ENCODE results near the gene C16orf92. TPM values are rescaled to one million over a fixed set of nuclear protein-coding genes. Genes with fewer than 3 reads are reported as not detected.

The C16orf92 gene
- total RNA-seq, 1 donor from 2014 or later, result not detected

GRCh38 chr16:30002614-30003346 is 20.2 kb upstream of the C16orf92 start:
- no peaks in the 10 kb centered on the region for H3K27me3 ChIP-seq (ENCODE audit: control insufficient read depth, insufficient read depth, low read length)
- H3K4me3 ChIP-seq (ENCODE audit: low read depth, low read length), result no peak overlapping the region
- peaks cover 1% of the 10 kb centered on the region for H3K36me3 ChIP-seq (ENCODE audit: control insufficient read depth, insufficient read depth, low read length)
- DNase-seq (ENCODE audit: low read depth), result no peak
- no peak for TF ChIP-seq CTCF (IDR thresholded peaks at IDR 0.05; ENCODE audit: insufficient read depth, low read length, poor library complexity, severe bottlenecking)

DNA sequence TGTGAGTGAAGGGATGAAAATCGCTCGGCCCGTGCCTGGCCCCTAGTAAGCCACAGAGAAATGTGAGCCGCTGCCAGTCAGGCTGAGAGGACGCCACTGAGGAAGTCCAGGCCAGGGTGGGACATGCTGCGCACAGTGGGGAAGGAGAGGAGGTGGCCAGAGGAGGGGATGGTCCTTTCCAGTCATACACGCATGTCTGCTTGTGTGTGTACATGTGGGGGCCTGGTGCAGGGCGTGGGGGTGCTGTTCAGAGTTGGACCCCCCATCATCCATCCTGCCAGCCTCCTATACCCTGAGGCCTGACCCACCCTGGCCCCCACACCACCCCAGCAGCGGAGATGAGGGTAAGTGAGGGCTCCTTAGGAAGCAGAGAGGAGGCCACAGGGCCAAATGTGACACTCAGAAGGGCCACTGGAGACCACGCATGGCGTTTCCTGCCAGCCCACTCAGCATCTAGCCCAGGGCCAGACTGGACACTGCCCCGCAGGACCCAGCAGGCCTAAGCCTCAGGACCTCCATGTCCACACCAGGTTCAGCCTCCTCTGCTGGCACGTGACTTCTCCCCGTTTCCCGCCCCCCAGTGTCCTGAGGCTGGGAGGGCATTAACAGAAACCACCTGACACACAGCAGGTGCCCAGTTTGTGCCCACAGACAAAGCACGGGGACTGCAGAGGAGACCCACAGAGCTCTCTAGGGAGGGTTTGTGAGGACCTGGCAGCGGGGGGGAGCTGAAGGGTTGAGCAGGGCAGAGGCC is 19.2 kb upstream of the C16orf92 start:
- no peak for TF ChIP-seq CTCF (IDR thresholded peaks at IDR 0.05; ENCODE audit: insufficient read depth, low read length, poor library complexity, severe bottlenecking)
- H3K4me3 ChIP-seq (ENCODE audit: low read depth, low read length), result no peak overlapping the region
- DNase-seq (ENCODE audit: low read depth), result no peak
- no peaks in the 10 kb centered on the region for H3K27me3 ChIP-seq (ENCODE audit: control insufficient read depth, insufficient read depth, low read length)
- H3K36me3 ChIP-seq (ENCODE audit: control insufficient read depth, insufficient read depth, low read length), result peaks cover 1% of the 10 kb centered on the region

DNA sequence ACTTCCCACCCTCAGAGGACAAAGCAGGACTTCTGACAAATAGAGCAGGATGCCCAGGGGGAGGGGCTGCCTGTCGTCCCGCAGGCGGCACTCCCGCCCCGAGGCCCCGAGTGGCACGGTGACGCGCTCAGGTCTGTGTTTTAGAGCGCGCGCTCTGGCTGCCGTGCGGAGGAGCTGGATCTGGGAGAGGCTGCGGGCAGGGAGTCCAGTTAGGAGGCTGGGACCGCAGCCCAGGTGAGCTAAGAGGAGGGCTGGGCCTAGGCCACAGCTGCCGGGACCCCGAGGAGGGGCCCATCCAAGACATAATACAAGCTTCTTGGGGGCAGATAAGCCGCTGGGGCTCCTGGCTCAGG is 18.6 kb upstream of the C16orf92 start:
- peaks cover 5% of the 10 kb centered on the region for H3K27me3 ChIP-seq (ENCODE audit: control insufficient read depth, insufficient read depth, low read length)
- TF ChIP-seq CTCF (IDR thresholded peaks at IDR 0.05; ENCODE audit: insufficient read depth, low read length, poor library complexity, severe bottlenecking), result no peak
- peaks cover 1% of the 10 kb centered on the region for H3K36me3 ChIP-seq (ENCODE audit: control insufficient read depth, insufficient read depth, low read length)
- DNase-seq (ENCODE audit: low read depth), result no peak
- no peak overlapping the region for H3K4me3 ChIP-seq (ENCODE audit: low read depth, low read length)

DNA sequence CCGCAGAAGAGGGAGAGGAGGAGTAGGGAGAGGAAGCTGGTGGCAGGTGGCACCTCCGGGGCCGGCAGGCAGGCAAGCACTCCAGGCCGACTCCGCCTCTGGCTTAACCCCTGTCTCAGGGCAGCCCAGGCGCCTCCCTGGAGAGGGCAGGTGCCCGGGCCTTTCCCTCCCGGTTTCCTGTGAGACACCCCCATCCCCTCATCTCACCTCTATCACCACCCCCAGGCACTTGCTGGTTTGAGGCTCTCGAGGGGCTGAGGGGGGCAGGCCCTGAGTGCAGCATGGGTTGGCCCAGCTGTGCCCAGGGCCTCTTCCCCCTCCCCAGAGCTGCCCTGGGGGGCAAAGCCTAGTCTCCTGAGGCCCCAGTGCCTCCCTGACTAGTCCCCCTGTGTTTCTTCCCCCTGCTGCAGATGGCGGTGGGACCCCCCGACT is 18.2 kb upstream of the C16orf92 start:
- no peak overlapping the region for H3K4me3 ChIP-seq (ENCODE audit: low read depth, low read length)

DNA sequence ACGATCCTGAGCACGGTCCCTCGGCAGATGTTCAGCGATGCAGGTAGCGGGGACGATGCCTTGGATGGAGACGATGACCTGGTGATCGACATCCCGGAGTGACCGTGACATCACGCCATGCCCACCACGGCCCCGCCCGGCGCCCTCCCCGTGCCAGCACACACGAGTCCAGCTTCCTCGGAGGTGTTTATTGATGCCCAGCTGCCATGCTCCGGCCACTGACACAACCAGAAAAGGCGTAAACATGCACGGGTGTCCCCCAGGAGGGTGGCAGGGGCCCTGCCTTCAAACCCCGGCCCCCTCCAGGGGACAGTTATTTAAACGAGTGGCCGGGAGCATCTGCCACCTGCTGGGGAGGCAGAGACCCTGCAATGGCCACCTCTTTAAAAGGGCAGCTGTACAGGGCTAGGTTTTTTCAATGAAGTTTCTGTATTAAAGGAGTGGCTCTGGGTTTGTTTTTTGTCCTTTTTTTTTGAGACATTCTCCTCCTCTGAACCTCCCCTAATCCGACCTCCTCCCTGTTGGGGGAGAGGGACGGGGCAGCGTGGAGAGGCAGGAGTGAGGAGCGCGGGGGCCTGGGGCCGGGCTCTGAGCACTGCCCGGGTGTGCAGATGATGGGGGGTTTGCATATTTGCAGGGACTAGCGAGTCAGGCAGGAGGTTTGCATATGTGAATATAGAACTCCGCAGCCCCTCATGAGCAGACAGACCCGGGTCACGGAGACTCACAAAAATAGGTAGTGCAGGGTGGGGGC is 17.5 kb upstream of the C16orf92 start:
- DNase-seq (ENCODE audit: low read depth), result no peak
- H3K4me3 ChIP-seq (ENCODE audit: low read depth, low read length), result no peak overlapping the region
- peaks cover 1% of the 10 kb centered on the region for H3K36me3 ChIP-seq (ENCODE audit: control insufficient read depth, insufficient read depth, low read length)
- peak; percentile 83 for TF ChIP-seq CTCF (IDR thresholded peaks at IDR 0.05; ENCODE audit: insufficient read depth, low read length, poor library complexity, severe bottlenecking)
- H3K27me3 ChIP-seq (ENCODE audit: control insufficient read depth, insufficient read depth, low read length), result peaks cover 16% of the 10 kb centered on the region

More for the DNA sequence above, 18.2 kb upstream of the C16orf92 start:
- no peak for DNase-seq (ENCODE audit: low read depth)
- peaks cover 1% of the 10 kb centered on the region for H3K36me3 ChIP-seq (ENCODE audit: control insufficient read depth, insufficient read depth, low read length)
- no peak for TF ChIP-seq CTCF (IDR thresholded peaks at IDR 0.05; ENCODE audit: insufficient read depth, low read length, poor library complexity, severe bottlenecking)
- peaks cover 9% of the 10 kb centered on the region for H3K27me3 ChIP-seq (ENCODE audit: control insufficient read depth, insufficient read depth, low read length)
